Gastroesophageal sphincter (tissue), 3 donors: Measurements from ENCODE around the gene DUSP14.

Experiments used
- EP300 ChIP-seq: sonication (generic); formaldehyde crosslinking; IDR thresholded peaks from one replicate; pipeline ENCODE4 v1.6.1; 2017; ENCODE audit warnings: antibody characterized with exemption, mild to moderate bottlenecking
- POLR2A ChIP-seq, 2 donors: fragments of 450-650 bp; IDR thresholded peaks; one replicate each; pipeline ENCODE4 v1.6.1; 2017; ENCODE audit warnings: antibody characterized with exemption in 2 of 2, mild to moderate bottlenecking in 2 of 2, moderate library complexity in 1 of 2
- POLR2AphosphoS5 ChIP-seq: sonication (generic); formaldehyde crosslinking; IDR thresholded peaks from one replicate; pipeline ENCODE4 v1.6.1; 2017; ENCODE audit warnings: antibody characterized with exemption
- TF ChIP-seq, protein P1 (sequence below), 4 experiments: fragments of 200-600 bp in 2 of 4; fragments of 450-650 bp in 2 of 4; sonication (generic) in 1 of 4; IDR thresholded peaks; one replicate each; pipeline ENCODE4 v1.5.1; 2017 to 2019; ENCODE audit warnings: antibody characterized with exemption in 4 of 4, mild to moderate bottlenecking in 2 of 4, moderate library complexity in 2 of 4

DNA sequence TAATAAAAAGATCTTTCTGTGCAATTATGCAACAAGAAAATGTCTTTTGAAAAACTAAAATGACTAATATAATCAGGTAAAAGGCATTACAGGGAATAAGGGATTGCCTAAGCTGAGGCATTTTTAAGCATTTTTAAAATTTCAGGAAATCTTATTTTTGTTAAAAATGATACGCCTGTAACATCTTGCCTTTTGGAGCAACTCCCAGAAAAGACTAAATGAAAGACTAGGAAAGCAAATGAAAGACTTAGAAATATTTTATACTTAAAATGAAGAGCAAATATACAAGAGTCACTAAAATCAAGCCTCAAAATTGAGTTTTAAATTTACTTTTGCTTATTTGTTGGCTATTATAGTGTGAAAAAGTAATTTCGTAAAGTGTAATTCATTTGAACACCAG lies 55.8 kb downstream of the DUSP14 start:
- TF ChIP-seq, protein P1, sequence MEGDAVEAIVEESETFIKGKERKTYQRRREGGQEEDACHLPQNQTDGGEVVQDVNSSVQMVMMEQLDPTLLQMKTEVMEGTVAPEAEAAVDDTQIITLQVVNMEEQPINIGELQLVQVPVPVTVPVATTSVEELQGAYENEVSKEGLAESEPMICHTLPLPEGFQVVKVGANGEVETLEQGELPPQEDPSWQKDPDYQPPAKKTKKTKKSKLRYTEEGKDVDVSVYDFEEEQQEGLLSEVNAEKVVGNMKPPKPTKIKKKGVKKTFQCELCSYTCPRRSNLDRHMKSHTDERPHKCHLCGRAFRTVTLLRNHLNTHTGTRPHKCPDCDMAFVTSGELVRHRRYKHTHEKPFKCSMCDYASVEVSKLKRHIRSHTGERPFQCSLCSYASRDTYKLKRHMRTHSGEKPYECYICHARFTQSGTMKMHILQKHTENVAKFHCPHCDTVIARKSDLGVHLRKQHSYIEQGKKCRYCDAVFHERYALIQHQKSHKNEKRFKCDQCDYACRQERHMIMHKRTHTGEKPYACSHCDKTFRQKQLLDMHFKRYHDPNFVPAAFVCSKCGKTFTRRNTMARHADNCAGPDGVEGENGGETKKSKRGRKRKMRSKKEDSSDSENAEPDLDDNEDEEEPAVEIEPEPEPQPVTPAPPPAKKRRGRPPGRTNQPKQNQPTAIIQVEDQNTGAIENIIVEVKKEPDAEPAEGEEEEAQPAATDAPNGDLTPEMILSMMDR (IDR thresholded peaks at IDR 0.05) = no peak
- TF ChIP-seq POLR2A (IDR thresholded peaks at IDR 0.05) (no peak), POLR2AphosphoS5 (no peak), EP300 (no peak)
